HG02885 (cell line): ENCODE measurements around the gene FTH1.

Source experiments
- ATAC-seq: cut with Tn5 transposase; IDR thresholded peaks from one replicate; pipeline ENCODE4 v1.9.1; 2021; ENCODE audit warnings: mild to moderate bottlenecking; ENCODE audit not compliant: unreplicated experiment, poor library complexity

Gene FTH1

DNA sequence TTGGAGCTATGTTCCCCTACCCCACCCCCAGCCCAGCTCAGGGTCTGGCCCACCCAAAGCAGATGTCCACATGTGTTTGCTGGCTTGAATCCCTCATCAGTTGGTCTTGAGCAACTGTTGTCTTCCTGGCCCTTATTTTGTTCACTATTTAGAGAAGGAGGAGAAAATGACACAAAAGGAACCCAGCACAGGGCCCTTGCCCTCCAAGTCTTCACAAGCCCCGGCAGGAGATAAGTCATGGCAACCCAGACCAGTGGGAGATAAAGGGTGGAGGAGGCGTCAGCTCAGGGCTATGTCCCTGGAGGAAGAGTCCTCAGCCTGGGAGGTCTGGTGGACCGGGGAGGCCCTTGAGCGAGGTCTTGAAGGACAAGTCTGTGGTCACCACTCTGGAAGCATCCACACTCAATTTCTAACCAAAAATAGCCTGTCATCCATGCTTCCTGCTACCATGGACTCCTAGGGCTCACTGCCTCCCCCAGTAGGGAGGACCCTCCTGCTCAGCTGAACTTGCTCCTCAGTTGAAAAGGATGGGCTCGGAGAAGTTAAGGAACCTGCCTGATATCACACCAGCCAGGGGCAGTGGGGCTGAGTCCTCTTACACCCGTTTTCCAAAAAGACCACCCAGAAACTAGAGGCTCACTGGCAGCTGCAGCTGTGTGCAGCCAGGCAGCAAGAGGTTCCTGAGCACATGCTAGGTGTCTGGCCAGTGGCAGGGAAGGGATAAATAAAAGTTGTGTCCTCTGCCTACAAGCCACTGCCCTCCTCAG, 48.3 kb downstream of the FTH1 start:
- ATAC-seq = no peak

DNA sequence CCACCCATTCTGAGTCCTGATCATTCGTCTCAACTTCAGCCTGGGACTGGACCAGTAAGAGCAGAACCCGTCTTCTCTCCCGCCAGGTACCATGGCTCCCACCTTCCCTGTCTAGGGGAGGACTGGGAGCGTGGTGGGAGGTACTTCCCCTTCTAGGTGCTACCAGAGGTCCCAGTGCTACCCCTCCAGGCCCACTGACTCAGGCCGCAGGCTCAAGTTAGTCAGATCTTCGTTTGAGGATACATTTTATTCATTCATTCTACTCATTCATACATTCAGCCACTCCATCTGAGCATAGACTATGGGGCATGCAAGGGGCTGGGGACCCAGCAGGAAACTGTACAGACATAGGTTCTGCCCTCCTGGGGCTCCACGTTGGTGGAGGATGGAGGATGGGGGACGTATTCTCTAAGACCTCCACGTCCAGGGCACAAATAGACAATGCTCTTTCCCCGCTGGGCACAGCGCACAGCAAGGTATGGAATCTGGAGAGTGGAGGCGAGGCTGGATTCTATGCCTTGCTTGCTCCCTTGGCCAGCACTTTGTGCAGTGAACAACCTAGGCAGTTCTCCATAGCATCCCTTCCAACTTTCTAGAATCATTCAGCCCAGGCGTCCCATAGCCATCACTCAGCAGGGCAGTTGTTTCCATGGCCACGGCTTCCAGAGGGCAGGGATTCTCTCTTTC, 49.0 kb downstream of the FTH1 start:
- no peak for ATAC-seq

- no peak for ATAC-seq
Measured at GRCh38 chr11:61917334-61918109, 49.9 kb downstream of the FTH1 start, which contains the start of gene RAB3IL1. TSS of gene RAB3IL1 (minus strand) at chr11:61917566. CDS start at chr11:61917367, 199 bp downstream.

GRCh38 chr11:61916737-61917333, 50.6 kb downstream of the FTH1 start:
- no peak for ATAC-seq

- ATAC-seq = no peak
Measured at GRCh38 chr11:61914471-61915171, 52.8 kb downstream of the FTH1 start.
